Spleen (tissue), 7 donors: ENCODE measurements around the gene ITPR2.
A peak's percentile ranks its signal among the peaks of the same experiment; 100 is the strongest.

Experiments used
- POLR2A ChIP-seq, 3 donors: fragments of 450-650 bp; IDR thresholded peaks; one replicate each; pipeline ENCODE4 v1.5.1; 2017; ENCODE audit warnings: antibody characterized with exemption in 3 of 3, mild to moderate bottlenecking in 1 of 3
- POLR2AphosphoS5 ChIP-seq, 3 donors: sonication (generic); formaldehyde crosslinking; IDR thresholded peaks; one replicate each; pipeline ENCODE4 v1.5.1; 2017; ENCODE audit warnings: antibody characterized with exemption in 3 of 3
- TF ChIP-seq, protein P1 (sequence below), 11 experiments: fragments of 200-600 bp in 7 of 11; fragments of 450-650 bp in 4 of 11; sonication (generic) in 4 of 11; IDR thresholded peaks in 8 of 11; conservative IDR thresholded peaks in 3 of 11; 1 replicate in 7 of 11; 2 replicates in 4 of 11; pipeline versions ENCODE4 v1.4.0 to v1.8.0; 2016 to 2021; ENCODE audit warnings: antibody characterized with exemption in 11 of 11, inconsistent platforms in 4 of 11, mild to moderate bottlenecking in 1 of 11
- donor health status: DM: no; HTN: no; CAD: no; lungs with moderate emphysema.
- donor health status: DM: no; HTN: no; CAD: no.
- donor health status: DM: no; HTN: no; CAD: no.

DNA sequence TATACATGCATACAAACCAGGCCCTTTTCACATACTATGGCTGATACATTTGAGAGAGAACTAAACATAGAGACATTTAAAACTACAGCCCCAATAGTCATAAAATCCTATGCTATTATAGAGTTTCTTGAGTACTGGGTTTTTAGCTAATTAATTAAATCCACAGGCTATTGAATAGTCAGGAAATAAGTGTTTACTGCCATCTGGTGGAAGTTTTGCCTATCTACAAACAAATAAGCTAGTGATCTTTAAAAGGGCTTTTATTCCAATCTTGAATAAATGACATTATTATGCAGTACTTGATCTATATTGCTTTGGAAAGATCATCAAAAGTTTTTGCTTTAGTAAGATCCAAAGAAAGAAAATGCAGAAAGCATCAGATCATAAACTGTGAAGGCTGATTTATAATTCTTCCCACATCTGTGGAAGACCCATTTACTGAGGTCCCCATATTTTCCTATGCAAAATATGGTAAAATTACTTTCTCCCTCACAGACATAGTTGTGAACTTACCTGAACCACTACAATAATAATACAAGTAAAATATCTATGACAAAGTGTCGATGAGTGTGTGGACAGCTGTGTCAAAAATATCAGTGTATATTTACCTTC lies 131.3 kb downstream of the ITPR2 start:
- TF ChIP-seq, protein P1, sequence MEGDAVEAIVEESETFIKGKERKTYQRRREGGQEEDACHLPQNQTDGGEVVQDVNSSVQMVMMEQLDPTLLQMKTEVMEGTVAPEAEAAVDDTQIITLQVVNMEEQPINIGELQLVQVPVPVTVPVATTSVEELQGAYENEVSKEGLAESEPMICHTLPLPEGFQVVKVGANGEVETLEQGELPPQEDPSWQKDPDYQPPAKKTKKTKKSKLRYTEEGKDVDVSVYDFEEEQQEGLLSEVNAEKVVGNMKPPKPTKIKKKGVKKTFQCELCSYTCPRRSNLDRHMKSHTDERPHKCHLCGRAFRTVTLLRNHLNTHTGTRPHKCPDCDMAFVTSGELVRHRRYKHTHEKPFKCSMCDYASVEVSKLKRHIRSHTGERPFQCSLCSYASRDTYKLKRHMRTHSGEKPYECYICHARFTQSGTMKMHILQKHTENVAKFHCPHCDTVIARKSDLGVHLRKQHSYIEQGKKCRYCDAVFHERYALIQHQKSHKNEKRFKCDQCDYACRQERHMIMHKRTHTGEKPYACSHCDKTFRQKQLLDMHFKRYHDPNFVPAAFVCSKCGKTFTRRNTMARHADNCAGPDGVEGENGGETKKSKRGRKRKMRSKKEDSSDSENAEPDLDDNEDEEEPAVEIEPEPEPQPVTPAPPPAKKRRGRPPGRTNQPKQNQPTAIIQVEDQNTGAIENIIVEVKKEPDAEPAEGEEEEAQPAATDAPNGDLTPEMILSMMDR (IDR thresholded peaks at IDR 0.05 in 8 of 11, conservative IDR thresholded peaks at IDR 0.05 in 3 of 11) = peak in 7 of 11 experiments; percentile 42 to 68 (median 54)
- TF ChIP-seq POLR2A (IDR thresholded peaks at IDR 0.05) (no peak), POLR2AphosphoS5 (IDR thresholded peaks at IDR 0.05) (no peak)
